ENCODE measurements around the gene SLC22A3. TPM values are rescaled to one million over a fixed set of nuclear protein-coding genes. Genes with fewer than 3 reads are reported as not detected.
"Not testable (repeated sequence)": the region's sequence is repeated elsewhere in the genome, so short reads cannot be mapped to it uniquely, and the experiment has no call there.

The SLC22A3 gene
- total RNA-seq, 1 experiment from 2014 or later = 0.09 TPM

DNA sequence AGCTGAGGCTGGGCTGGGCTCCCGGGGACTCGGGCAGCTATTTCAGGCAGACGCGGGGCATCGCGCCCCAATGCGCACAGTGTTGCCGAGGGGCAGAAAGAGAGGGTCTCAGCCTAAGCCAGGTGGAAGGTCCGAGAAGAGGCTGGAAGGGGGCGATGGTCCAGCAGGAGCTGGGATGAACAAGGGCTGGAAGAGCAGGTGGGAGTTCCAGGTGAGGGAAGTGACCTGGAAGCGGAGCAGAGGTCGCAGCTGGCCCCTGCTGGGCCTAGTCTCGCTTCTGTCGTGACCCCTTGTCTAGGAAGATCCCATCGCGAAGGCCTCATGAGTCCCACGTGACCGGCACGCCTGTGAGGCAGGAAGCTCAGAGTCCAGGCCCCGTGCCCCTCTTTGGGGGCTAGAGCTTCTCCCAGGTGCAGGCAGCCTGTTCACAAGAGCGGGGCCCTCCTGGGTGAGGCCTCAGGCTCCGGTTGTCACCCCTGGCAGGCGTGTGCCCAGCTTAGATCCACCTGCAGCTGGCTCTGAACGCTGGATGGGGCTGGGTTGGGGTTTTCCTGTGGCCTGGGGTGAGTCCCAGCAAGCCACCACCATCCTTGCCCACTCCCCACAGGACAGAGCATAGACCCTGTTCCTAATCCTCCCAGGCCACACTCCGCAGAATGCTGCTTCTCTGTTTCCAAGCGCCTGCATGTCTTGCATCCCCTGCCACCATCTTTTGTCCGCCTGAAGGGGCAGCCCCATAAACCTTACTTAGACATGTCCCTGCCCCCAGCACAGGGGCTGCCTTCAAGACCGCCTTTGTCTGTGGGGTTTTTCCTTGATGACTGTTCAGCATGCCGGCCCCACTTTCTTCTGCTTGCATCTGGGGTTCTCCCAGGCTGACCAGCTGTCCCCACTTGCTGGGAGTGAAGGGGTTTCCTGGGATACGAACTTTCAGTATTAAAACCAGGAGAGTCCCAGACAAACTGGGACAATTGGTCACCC lies 15.1 kb downstream of the SLC22A3 start:
- Mint-ChIP-seq H3K36me3 (ENCODE audit: insufficient read depth, unreplicated experiment) (no peaks in the 10 kb centered on the region), H3K4me1 (ENCODE audit: insufficient read depth, unreplicated experiment) (no peaks in the 10 kb centered on the region), H3K4me3 (ENCODE audit: unreplicated experiment) (no peak overlapping the region), H3K27ac (ENCODE audit: low read depth, unreplicated experiment) (no peak overlapping the region), H3K27me3 (ENCODE audit: insufficient read depth, unreplicated experiment) (no peaks in the 10 kb centered on the region), H3K9me3 (ENCODE audit: unreplicated experiment) (no peaks in the 10 kb centered on the region)
- no TSS peak for BruUV-seq (replicated peaks)
- TF ChIP-seq, protein P1, sequence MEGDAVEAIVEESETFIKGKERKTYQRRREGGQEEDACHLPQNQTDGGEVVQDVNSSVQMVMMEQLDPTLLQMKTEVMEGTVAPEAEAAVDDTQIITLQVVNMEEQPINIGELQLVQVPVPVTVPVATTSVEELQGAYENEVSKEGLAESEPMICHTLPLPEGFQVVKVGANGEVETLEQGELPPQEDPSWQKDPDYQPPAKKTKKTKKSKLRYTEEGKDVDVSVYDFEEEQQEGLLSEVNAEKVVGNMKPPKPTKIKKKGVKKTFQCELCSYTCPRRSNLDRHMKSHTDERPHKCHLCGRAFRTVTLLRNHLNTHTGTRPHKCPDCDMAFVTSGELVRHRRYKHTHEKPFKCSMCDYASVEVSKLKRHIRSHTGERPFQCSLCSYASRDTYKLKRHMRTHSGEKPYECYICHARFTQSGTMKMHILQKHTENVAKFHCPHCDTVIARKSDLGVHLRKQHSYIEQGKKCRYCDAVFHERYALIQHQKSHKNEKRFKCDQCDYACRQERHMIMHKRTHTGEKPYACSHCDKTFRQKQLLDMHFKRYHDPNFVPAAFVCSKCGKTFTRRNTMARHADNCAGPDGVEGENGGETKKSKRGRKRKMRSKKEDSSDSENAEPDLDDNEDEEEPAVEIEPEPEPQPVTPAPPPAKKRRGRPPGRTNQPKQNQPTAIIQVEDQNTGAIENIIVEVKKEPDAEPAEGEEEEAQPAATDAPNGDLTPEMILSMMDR (IDR thresholded peaks at IDR 0.05; ENCODE audit: unreplicated experiment) = no peak
- ChIA-PET POLR2A (interaction anchor here (0.5 to 1.5 kb wide), 4 partner anchors 9 to 315 kb away, joined by 3 to 4 read pairs (median 4); no protein-coding TSS in a partner anchor), CTCF (no interaction called here)
- intact Hi-C loops (cut with micrococcal nuclease) = no loop called here
- no peak for DNase-seq (ENCODE audit: unreplicated experiment)

- H3K36me3 Mint-ChIP-seq (ENCODE audit: insufficient read depth, unreplicated experiment) = no peaks in the 10 kb centered on the region
- peak; percentile 18 for DNase-seq (ENCODE audit: unreplicated experiment)
- no peaks in the 10 kb centered on the region for H3K27me3 Mint-ChIP-seq (ENCODE audit: insufficient read depth, unreplicated experiment)
- intact Hi-C loops (cut with micrococcal nuclease) = no loop called here
- no peaks in the 10 kb centered on the region for H3K9me3 Mint-ChIP-seq (ENCODE audit: unreplicated experiment)
- TF ChIP-seq, protein P1 (IDR thresholded peaks at IDR 0.05; ENCODE audit: unreplicated experiment) = no peak
- POLR2A ChIA-PET = interaction anchor here (1.0 kb wide), 1 partner anchor 11 kb away, joined by 6 read pairs; no protein-coding TSS in a partner anchor
- BruUV-seq (replicated peaks) = no TSS peak
- CTCF ChIA-PET = interaction anchor here (1.0 to 1.1 kb wide), 2 partner anchors 16 to 90 kb away, joined by 3 to 4 read pairs; no protein-coding TSS in a partner anchor
- no peak overlapping the region for H3K27ac Mint-ChIP-seq (ENCODE audit: low read depth, unreplicated experiment)
- no peak overlapping the region for H3K4me3 Mint-ChIP-seq (ENCODE audit: unreplicated experiment)
- H3K4me1 Mint-ChIP-seq (ENCODE audit: insufficient read depth, unreplicated experiment) = no peaks in the 10 kb centered on the region
These were observed 16.9 kb downstream of the SLC22A3 start for GRCh38 chr6:160365117-160365516.

GRCh38 chr6:160367798-160368547 lies 19.8 kb downstream of the SLC22A3 start:
- Mint-ChIP-seq H3K27ac (ENCODE audit: low read depth, unreplicated experiment) (no peak overlapping the region), H3K36me3 (ENCODE audit: insufficient read depth, unreplicated experiment) (no peaks in the 10 kb centered on the region), H3K9me3 (ENCODE audit: unreplicated experiment) (peaks cover 8% of the 10 kb centered on the region), H3K4me3 (ENCODE audit: unreplicated experiment) (no peak overlapping the region), H3K4me1 (ENCODE audit: insufficient read depth, unreplicated experiment) (no peaks in the 10 kb centered on the region), H3K27me3 (ENCODE audit: insufficient read depth, unreplicated experiment) (no peaks in the 10 kb centered on the region)
- ChIA-PET CTCF (interaction anchor here (0.7 kb wide), 1 partner anchor 142 kb away, joined by 3 read pairs; no protein-coding TSS in a partner anchor), POLR2A (no interaction called here)
- intact Hi-C loops (cut with micrococcal nuclease) = no loop called here
- BruUV-seq (replicated peaks) = no TSS peak
- TF ChIP-seq, protein P1 (IDR thresholded peaks at IDR 0.05; ENCODE audit: unreplicated experiment) = no peak
- no peak for DNase-seq (ENCODE audit: unreplicated experiment)

DNA sequence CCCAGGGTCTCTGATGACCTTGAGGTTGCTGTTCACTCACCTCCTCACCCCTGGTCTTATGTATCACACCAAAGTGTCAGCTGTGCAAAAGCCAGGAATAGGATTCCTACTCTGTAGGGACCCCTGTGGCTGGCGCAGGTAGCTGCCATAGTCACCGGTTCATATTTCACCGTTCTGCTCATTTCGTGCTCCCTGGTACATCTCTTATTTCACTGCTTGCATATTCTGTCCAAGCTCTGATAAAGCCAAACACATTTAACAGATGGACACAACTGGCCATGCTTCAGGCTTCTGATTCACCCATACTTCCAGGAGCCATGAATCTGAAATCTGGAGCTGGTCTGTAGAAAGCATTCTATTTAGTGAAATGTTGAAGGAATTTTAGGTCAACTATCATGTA lies 20.5 kb downstream of the SLC22A3 start:
- H3K27ac Mint-ChIP-seq (ENCODE audit: low read depth, unreplicated experiment) = no peak overlapping the region
- CTCF ChIA-PET = interaction anchor here (0.7 kb wide), 1 partner anchor 143 kb away, joined by 3 read pairs; no protein-coding TSS in a partner anchor
- no peak overlapping the region for H3K4me3 Mint-ChIP-seq (ENCODE audit: unreplicated experiment)
- no peak for DNase-seq (ENCODE audit: unreplicated experiment)
- no peaks in the 10 kb centered on the region for H3K4me1 Mint-ChIP-seq (ENCODE audit: insufficient read depth, unreplicated experiment)
- peaks cover 8% of the 10 kb centered on the region for H3K9me3 Mint-ChIP-seq (ENCODE audit: unreplicated experiment)
- POLR2A ChIA-PET = interaction anchor here (0.7 kb wide), 1 partner anchor 68 kb away, joined by 3 read pairs; no protein-coding TSS in a partner anchor
- intact Hi-C loops (cut with micrococcal nuclease) = no loop called here
- H3K36me3 Mint-ChIP-seq (ENCODE audit: insufficient read depth, unreplicated experiment) = no peaks in the 10 kb centered on the region
- TF ChIP-seq, protein P1 (IDR thresholded peaks at IDR 0.05; ENCODE audit: unreplicated experiment) = no peak
- BruUV-seq (replicated peaks) = no TSS peak
- no peaks in the 10 kb centered on the region for H3K27me3 Mint-ChIP-seq (ENCODE audit: insufficient read depth, unreplicated experiment)

DNA sequence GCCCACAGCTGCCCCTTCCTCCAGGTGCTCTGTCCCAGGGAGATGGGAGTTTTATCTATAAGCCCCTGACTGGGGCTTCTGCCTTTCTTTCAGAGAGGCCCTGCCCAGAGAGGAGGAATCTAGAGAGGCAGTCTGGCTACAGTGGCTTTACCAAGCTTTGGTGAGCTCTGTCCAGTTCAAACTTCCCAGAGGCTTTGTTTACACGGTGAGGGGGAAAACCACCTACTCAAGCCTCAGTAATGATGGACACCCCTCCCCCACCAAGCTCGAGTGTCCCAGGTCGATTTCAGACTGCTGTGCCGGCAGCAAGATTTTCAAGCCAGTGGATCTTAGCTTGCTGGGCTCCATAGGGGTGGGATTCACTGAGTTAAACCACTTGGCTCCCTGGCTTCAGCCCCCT lies 25.4 kb downstream of the SLC22A3 start:
- H3K4me1 Mint-ChIP-seq (ENCODE audit: insufficient read depth, unreplicated experiment); intact Hi-C loops (cut with micrococcal nuclease); H3K27ac Mint-ChIP-seq (ENCODE audit: low read depth, unreplicated experiment); H3K4me3 Mint-ChIP-seq (ENCODE audit: unreplicated experiment); CTCF ChIA-PET; H3K36me3 Mint-ChIP-seq (ENCODE audit: insufficient read depth, unreplicated experiment); H3K9me3 Mint-ChIP-seq (ENCODE audit: unreplicated experiment); H3K27me3 Mint-ChIP-seq (ENCODE audit: insufficient read depth, unreplicated experiment); BruUV-seq (replicated peaks); DNase-seq (ENCODE audit: unreplicated experiment); POLR2A ChIA-PET: not testable (repeated sequence)

Data from MCF 10A (cell line).